H1 (cell line): ENCODE results near the gene NR2C2. TPM values are rescaled to one million over a fixed set of nuclear protein-coding genes. Genes with fewer than 3 reads are reported as not detected.

ENCODE experiments used
- CEBPB ChIP-seq: IDR thresholded peaks from 2 replicates; pipeline ENCODE4 v1.6.1; 2012; ENCODE audit warnings: low read depth, low read length
- CHD2 ChIP-seq: IDR thresholded peaks from 2 replicates; pipeline ENCODE4 v1.6.1; 2012; ENCODE audit warnings: low read length, improper control_type of control experiment
- HDAC2 ChIP-seq, 2 experiments: fragments of 300-600 bp in 1 of 2; sonication (generic) in 1 of 2; IDR thresholded peaks; 2 replicates each; pipeline ENCODE4 v1.6.1; 2011 to 2012; ENCODE audit warnings: low read depth in 2 of 2, low read length in 2 of 2, mild to moderate bottlenecking in 2 of 2, moderate library complexity in 2 of 2, borderline replicate concordance in 1 of 2, inconsistent platforms in 1 of 2
- SAP30 ChIP-seq: fragments of 300-600 bp; sonication (generic); IDR thresholded peaks from 2 replicates; pipeline ENCODE4 v1.7.1; 2012; ENCODE audit warnings: low read length, moderate library complexity, mild to moderate bottlenecking, inconsistent platforms; ENCODE audit not compliant: insufficient read depth, insufficient replicate concordance
- SIN3A ChIP-seq, 2 experiments: IDR thresholded peaks in 1 of 2; conservative IDR thresholded peaks in 1 of 2; 2 replicates each; pipeline ENCODE4 v1.6.1; 2011 to 2012; ENCODE audit warnings: low read length in 2 of 2, improper control_type of control experiment in 1 of 2, low read depth in 1 of 2, mild to moderate bottlenecking in 1 of 2
- polyA plus RNA-seq, 7 experiments: library from polyadenylated mRNA; depleted of rRNA in 3 of 7; stranded (reverse) in 5 of 7; unstranded in 2 of 7; fragments of >200 nt in 5 of 7; fragments of 200-250 nt in 2 of 7; gene quantifications; 1 replicate in 5 of 7; 2 replicates in 1 of 7; 4 replicates in 1 of 7; pipeline versions ENCODE4 v1.2.1 to v1.2.3, GENCODE V29; 2011 to 2013; ENCODE audit warnings: missing spikeins in 2 of 7, mixed read lengths in 2 of 7
- total RNA-seq: library from RNA; stranded (reverse); fragmentation: NEBNext Ultra II Directional; extraction: Animal tissue kit (Norgen Biotek cat#: 25700); gene quantifications from 2 replicates; pipeline ENCODE4 v1.2.1, GENCODE V29; 2021

NR2C2 gene
- total and polyA plus RNA-seq, 2 of the 8 experiments (the other 6 are each of a cell fraction or from before 2014, with no cell fraction given): 16.6 to 44.4 TPM

GRCh38 chr3:15064299-15064834 is 117.0 kb downstream of the NR2C2 start (continued):
- TF ChIP-seq CEBPB (no peak), SAP30 (no peak), CHD2 (no peak), HDAC2 (IDR thresholded peaks at IDR 0.05; ENCODE audit: borderline replicate concordance in 1 of 2, low read depth in 2 of 2, low read length in 2 of 2) (no peak), SIN3A (conservative IDR thresholded peaks at IDR 0.05 in 1 of 2, IDR thresholded peaks at IDR 0.05 in 1 of 2; ENCODE audit: low read depth in 1 of 2, low read length in 2 of 2) (no peak)
